ENCODE results near the gene HES5. TPM values are rescaled to one million over a fixed set of nuclear protein-coding genes. Genes with fewer than 3 reads are reported as not detected.

Gene HES5
- polyA plus RNA-seq, 1 of the 3 experiments (the other 2 are of a cell fraction): 0.03 TPM

DNA sequence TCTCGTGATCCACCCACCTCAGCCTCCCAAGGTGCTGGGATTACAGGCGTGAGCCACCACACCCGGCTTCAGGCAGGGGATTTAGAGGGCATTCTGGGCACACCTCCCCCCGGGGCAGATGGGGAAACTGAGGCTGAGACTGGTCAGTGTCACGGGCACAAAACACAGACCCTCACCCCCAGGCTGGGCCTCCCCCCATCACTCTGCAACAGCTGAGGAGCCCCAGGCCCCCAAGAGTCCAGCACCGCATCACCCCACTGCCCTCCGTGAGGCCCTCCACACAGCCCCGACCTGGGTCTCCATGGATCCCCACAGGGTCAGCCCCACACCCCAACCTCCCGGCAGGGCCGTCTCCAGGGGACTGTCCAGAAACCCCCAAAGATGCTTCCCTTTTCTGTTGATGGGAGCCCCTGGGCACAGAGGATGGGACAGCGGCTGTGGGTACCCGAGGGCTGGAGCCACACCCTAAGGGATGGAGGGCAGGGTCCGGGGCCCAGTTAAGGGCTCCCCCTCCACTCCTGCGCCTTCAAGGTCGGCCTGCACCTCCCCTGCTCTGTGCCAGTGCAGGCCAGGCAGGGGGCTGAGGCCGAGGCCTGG, 37.1 kb upstream of the HES5 start (continued):
- TF ChIP-seq IRF3 (IDR thresholded peaks at IDR 0.05; ENCODE audit: low read depth, low read length): no peak
- TF ChIP-seq, protein P1, sequence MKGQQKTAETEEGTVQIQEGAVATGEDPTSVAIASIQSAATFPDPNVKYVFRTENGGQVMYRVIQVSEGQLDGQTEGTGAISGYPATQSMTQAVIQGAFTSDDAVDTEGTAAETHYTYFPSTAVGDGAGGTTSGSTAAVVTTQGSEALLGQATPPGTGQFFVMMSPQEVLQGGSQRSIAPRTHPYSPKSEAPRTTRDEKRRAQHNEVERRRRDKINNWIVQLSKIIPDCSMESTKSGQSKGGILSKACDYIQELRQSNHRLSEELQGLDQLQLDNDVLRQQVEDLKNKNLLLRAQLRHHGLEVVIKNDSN (IDR thresholded peaks at IDR 0.05; ENCODE audit: borderline replicate concordance, low read depth): no peak
- no peak for TF ChIP-seq MEF2A (IDR thresholded peaks at IDR 0.05; ENCODE audit: borderline replicate concordance, low read depth)
- TF ChIP-seq JUND (IDR thresholded peaks at IDR 0.05): no peak
- no peak for TF ChIP-seq USF2 (IDR thresholded peaks at IDR 0.05; ENCODE audit: borderline replicate concordance, low read depth, low read length)
- no peak for TF ChIP-seq YY1 (IDR thresholded peaks at IDR 0.05; ENCODE audit: low read depth)
- no peak for TF ChIP-seq SMC3 (IDR thresholded peaks at IDR 0.05; ENCODE audit: low read depth, low read length)
- TF ChIP-seq NRF1 (IDR thresholded peaks at IDR 0.05; ENCODE audit: low read depth, low read length): no peak

DNA sequence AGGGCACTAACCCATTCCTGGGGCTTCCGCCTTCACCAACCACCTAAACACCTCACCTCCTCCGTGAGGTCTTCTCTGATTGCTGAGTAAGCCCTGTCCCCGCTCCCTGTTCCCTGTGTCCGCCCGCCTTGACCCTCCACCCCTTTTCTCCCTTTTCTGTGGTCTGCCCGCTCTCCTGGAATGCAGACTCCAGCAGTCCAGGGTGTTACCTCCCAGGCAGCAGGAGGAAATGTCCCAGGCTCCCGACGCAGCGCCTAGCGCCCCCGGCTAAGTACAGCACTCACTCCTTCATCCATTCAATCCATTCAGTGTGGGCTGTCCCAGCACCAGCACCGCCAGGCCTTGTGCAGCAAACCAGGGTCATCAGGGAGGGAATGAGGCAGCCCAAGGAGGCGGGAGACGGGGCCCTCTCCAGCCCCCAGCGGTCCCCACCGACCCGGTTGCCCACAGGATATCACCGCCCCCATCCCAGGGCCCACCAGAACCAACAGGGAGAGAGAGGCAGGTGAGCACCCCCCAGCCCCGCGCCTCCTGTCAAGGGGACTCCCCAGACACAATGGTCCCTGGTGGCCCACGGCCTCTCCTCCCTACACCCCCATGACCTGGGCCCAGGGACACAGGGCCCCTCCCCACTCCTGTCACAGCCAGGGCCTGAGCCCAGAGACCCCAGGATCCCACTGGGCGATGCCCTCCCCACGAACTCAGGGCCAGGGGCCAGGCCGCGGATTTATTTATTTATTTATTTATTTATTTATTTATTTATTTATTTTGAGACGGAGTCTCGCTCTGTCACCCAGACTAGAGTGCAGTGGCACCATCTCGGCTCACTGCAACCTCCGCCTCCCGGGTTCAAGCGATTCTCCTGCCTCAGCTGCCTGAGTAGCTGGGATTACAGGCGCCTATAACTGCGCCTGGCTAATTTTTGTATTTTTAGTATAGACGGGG, 36.3 kb upstream of the HES5 start:
- CTCF ChIA-PET: interaction anchor here (1.6 kb wide), 1 partner anchor 11 kb away, joined by 6 read pairs; the partner anchor contains the start of gene TNFRSF14
- Histone ChIP-seq H3K9me2 (no peaks in the 10 kb centered on the region), H3K9ac (no peak overlapping the region), H3K9me3 (no peaks in the 10 kb centered on the region), H3K79me2 (ENCODE audit: insufficient read depth) (no peaks in the 10 kb centered on the region), H3K4me2 (no peak overlapping the region), H2AFZ (ENCODE audit: low read depth) (no peak overlapping the region), H4K20me1 (ENCODE audit: insufficient read depth) (no peaks in the 10 kb centered on the region), H3K4me1 (ENCODE audit: control insufficient read depth in 1 of 2, insufficient read depth in 2 of 2, low read depth in 1 of 2, low read length in 1 of 2) (no peaks in the 10 kb centered on the region), H3K27me3 (ENCODE audit: insufficient read depth) (no peaks in the 10 kb centered on the region), H3F3A (replicated peaks; ENCODE audit: insufficient read depth) (no peaks in the 10 kb centered on the region), H3K4me3 (ENCODE audit: low read depth in 2 of 2, low read length in 1 of 2) (no peak overlapping the region), H3K27ac (ENCODE audit: low read depth in 2 of 2, low read length in 1 of 2) (no peak overlapping the region), H3K36me3 (replicated peaks in 1 of 2; ENCODE audit: control insufficient read depth in 1 of 2, insufficient read depth in 2 of 2, low read length in 1 of 2) (no peaks in the 10 kb centered on the region)
- POLR2A ChIA-PET: no interaction called here
- DNase-seq: peak; percentile 27
- 81% methylated on average over 24 of the region's 34 CpGs for WGBS (ENCODE audit: low lambda C conversion rate)
- TF ChIP-seq, protein P2, sequence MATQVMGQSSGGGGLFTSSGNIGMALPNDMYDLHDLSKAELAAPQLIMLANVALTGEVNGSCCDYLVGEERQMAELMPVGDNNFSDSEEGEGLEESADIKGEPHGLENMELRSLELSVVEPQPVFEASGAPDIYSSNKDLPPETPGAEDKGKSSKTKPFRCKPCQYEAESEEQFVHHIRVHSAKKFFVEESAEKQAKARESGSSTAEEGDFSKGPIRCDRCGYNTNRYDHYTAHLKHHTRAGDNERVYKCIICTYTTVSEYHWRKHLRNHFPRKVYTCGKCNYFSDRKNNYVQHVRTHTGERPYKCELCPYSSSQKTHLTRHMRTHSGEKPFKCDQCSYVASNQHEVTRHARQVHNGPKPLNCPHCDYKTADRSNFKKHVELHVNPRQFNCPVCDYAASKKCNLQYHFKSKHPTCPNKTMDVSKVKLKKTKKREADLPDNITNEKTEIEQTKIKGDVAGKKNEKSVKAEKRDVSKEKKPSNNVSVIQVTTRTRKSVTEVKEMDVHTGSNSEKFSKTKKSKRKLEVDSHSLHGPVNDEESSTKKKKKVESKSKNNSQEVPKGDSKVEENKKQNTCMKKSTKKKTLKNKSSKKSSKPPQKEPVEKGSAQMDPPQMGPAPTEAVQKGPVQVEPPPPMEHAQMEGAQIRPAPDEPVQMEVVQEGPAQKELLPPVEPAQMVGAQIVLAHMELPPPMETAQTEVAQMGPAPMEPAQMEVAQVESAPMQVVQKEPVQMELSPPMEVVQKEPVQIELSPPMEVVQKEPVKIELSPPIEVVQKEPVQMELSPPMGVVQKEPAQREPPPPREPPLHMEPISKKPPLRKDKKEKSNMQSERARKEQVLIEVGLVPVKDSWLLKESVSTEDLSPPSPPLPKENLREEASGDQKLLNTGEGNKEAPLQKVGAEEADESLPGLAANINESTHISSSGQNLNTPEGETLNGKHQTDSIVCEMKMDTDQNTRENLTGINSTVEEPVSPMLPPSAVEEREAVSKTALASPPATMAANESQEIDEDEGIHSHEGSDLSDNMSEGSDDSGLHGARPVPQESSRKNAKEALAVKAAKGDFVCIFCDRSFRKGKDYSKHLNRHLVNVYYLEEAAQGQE (IDR thresholded peaks at IDR 0.05; ENCODE audit: low read depth, low read length): no peak
- TF ChIP-seq CHD2 (IDR thresholded peaks at IDR 0.05; ENCODE audit: low read length, partially characterized antibody) (no peak), TEAD4 (IDR thresholded peaks at IDR 0.05; ENCODE audit: borderline replicate concordance, insufficient read depth) (no peak), SMC3 (IDR thresholded peaks at IDR 0.05; ENCODE audit: low read depth, low read length) (no peak), USF2 (IDR thresholded peaks at IDR 0.05; ENCODE audit: borderline replicate concordance, low read depth, low read length) (no peak), GABPA (IDR thresholded peaks at IDR 0.05; ENCODE audit: low read depth) (no peak), EZH2phosphoT487 (IDR thresholded peaks at IDR 0.05; ENCODE audit: borderline replicate concordance, low read depth) (no peak), FOSL2 (IDR thresholded peaks at IDR 0.05; ENCODE audit: borderline replicate concordance, low read depth) (no peak), JUND (IDR thresholded peaks at IDR 0.05) (no peak), ELF1 (IDR thresholded peaks at IDR 0.05) (no peak), RXRA (IDR thresholded peaks at IDR 0.05; ENCODE audit: borderline replicate concordance, low read depth) (no peak), MEF2A (IDR thresholded peaks at IDR 0.05; ENCODE audit: borderline replicate concordance, low read depth) (no peak), MXI1 (IDR thresholded peaks at IDR 0.05; ENCODE audit: low read depth, low read length) (no peak), RFX5 (IDR thresholded peaks at IDR 0.05; ENCODE audit: low read length) (no peak)
- TF ChIP-seq, protein P3, sequence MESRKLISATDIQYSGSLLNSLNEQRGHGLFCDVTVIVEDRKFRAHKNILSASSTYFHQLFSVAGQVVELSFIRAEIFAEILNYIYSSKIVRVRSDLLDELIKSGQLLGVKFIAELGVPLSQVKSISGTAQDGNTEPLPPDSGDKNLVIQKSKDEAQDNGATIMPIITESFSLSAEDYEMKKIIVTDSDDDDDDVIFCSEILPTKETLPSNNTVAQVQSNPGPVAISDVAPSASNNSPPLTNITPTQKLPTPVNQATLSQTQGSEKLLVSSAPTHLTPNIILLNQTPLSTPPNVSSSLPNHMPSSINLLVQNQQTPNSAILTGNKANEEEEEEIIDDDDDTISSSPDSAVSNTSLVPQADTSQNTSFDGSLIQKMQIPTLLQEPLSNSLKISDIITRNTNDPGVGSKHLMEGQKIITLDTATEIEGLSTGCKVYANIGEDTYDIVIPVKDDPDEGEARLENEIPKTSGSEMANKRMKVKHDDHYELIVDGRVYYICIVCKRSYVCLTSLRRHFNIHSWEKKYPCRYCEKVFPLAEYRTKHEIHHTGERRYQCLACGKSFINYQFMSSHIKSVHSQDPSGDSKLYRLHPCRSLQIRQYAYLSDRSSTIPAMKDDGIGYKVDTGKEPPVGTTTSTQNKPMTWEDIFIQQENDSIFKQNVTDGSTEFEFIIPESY (IDR thresholded peaks at IDR 0.05; ENCODE audit: borderline replicate concordance, low read depth): no peak

Data from SK-N-SH (cell line).